Left renal cortex interstitium (tissue), 4 donors: Measurements from ENCODE around the gene DKK3. TPM values are rescaled to one million over a fixed set of nuclear protein-coding genes. Genes with fewer than 3 reads are reported as not detected.
"Not testable (repeated sequence)": the region's sequence is repeated elsewhere in the genome, so short reads cannot be mapped to it uniquely, and the experiment has no call there.

Source experiments
- DNase-seq, 4 donors: peaks; one replicate each; pipeline ENCODE4 v3.0.0-alpha.2; 2013; ENCODE audit warnings: low read depth in 4 of 4, low spot score in 2 of 4, missing footprints in 1 of 4
- polyA plus RNA-seq, 4 donors: library from polyadenylated mRNA; unstranded; fragments of 120-200 nt; gene quantifications; one replicate each; pipeline ENCODE4 v1.2.1, GENCODE V29; 2013; ENCODE audit not compliant: insufficient read length in 4 of 4

Gene DKK3
- 10 to 100 TPM; 51.5 to 86.5 (median 69.7) TPM for polyA plus RNA-seq

GRCh38 chr11:12007769-12008737 is at the start of gene DKK3:
TSS of gene DKK3 (minus strand) at chr11:12008626. CDS start at chr11:12008582, 44 bp downstream.
- no peak for DNase-seq

- DNase-seq = no peak
Measured at GRCh38 chr11:12057299-12057980, 49.0 kb upstream of the DKK3 start.

- DNase-seq = no peak
Measured at GRCh38 chr11:12056119-12056518, 47.7 kb upstream of the DKK3 start.

- DNase-seq = no peak
Measured at GRCh38 chr11:12053606-12054361, 45.4 kb upstream of the DKK3 start.

GRCh38 chr11:12052676-12053605 is 44.5 kb upstream of the DKK3 start:
- no peak for DNase-seq

GRCh38 chr11:12051287-12051662 is 42.8 kb upstream of the DKK3 start:
- no peak for DNase-seq

- no peak for DNase-seq
Measured at GRCh38 chr11:12050470-12051286, 42.3 kb upstream of the DKK3 start.

GRCh38 chr11:12048936-12049790 is 40.7 kb upstream of the DKK3 start:
- no peak for DNase-seq

GRCh38 chr11:12046636-12047236 is 38.3 kb upstream of the DKK3 start:
- DNase-seq = no peak

GRCh38 chr11:12045914-12046635 is 37.6 kb upstream of the DKK3 start:
- DNase-seq = no peak

GRCh38 chr11:12044799-12045198 is 36.4 kb upstream of the DKK3 start:
- no peak for DNase-seq

- peak in 2 of 4 donors; percentile 50 to 61 for DNase-seq
Measured at GRCh38 chr11:12043959-12044791, 35.7 kb upstream of the DKK3 start.

GRCh38 chr11:12043221-12043620 is 34.8 kb upstream of the DKK3 start:
- DNase-seq = no peak

- no peak for DNase-seq
Measured at GRCh38 chr11:12042215-12042676, 33.8 kb upstream of the DKK3 start.

GRCh38 chr11:12040719-12041118 is 32.3 kb upstream of the DKK3 start:
- not testable (repeated sequence) for DNase-seq

- DNase-seq = no peak
Measured at GRCh38 chr11:12032968-12033367, 24.5 kb upstream of the DKK3 start.
